ENCODE measurements around the gene HTRA3.

HTRA3 gene

DNA sequence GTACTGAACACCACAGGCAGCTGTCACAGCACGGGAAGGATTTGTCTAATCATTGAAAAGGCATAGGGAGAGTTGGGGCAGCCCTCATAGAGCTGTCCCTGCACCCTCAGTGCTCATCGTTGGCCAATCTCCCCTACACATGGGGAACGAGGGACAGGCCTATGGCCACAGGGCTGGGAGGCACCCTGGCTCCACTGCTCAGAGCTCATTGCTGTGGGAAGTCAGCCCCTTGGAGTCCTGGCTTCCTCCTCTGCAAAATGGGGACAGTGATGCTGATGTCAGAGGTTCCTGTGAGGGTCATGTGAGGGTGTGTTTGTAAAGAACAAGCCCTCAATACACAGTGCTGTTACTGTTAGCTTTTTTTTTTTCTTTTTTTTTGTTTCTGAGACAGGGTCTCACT is 19.3 kb upstream of the HTRA3 start:
- DNase-seq = no peak

DNA sequence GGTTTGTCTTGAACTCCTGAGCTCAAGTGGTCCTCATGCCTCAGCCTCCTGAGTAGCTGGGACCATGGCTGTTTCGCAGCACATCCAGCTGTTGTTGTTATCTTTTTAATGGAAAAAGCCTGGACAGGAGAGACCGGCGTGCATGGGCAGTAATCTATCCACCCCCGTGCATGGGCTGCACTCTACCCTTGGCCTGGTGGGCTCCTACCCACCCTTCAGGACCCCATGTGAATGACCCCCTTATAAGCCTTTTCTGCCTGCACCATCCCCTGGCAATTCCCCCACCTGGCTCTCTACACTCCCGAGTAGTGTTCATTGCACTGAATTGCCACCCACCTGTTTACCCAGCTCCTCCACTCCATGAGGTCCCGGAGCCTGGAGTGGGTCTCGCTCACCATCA is 18.9 kb upstream of the HTRA3 start:
- DNase-seq = no peak

DNA sequence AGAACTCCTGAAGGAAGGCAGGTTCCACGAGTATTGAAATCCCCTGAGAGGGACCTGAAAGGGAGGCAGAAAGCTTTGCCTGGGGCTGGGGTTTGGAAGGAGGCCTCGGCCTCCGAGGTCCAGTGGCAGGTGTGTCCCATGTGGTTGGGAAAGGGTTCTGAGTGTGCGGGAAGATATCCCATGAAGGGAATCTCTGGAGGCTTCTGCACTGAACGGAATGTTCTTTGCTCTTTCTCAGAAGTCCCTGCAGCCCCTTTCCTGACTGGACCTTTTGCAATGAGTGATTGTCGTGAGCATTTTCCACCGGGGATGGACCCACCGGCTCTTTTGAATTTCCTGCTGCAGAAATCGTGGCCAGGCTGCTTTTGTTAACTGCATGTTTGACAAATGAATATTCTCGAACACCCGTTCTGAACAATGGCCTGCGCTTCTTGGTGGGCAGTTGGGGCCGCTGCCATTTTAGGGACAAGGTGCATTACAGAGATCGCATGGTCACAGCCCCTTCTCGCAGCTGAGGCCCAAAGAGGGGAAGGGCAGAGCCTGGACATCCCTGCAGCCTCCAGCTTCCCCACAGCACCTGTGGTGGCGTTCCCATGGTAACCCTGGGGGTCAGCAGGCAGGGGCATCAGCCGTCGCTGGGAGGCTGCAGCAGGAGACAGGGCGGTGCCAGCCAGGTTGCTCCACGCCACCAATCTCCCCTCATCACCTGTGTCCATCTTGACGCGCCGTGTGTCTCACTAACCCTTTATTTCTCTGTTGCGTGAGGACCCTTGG is 18.3 kb upstream of the HTRA3 start:
- no peak for DNase-seq

DNA sequence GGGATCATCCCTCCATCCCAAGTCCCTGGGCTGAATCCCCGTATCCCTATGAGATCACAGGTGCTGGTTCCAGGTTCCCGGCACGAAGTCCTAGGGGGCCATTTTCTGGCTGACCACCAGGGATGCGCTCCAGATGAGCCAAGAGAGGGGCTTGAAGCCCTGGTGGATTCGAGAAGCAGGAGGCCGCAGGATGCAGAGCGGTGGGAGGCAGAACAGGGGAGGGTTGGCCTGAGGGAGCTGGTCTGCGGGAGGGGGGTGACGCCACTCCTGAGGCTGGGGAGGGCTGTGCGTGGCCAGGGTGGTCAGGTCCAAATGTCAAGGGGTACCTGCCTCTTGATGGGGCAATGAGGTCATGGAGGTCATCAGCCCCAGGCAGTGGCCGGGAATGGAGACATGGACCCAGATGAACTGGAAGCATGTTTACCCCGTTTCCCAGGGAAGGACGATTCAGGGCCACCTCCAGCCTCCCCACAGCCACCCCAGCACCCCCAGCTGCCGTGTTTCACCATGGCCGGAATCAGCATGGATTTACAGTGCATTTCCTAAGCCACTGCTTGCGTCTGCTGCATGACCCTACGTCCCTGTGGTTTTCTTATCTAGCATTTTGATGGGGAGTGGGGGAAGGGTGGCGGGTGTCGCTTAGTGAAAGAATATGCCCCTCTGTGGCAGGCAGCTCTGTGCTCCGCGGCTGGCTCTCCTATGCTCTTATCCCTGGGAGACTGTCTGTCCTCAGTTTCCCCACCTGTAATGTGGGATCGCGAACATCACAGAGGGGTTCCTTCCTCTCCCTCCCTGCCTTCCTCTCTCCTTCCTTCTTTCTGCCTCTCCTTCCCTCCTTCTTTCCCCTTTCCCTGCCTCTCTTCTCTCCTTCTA is 17.0 kb upstream of the HTRA3 start:
- DNase-seq = no peak

DNA sequence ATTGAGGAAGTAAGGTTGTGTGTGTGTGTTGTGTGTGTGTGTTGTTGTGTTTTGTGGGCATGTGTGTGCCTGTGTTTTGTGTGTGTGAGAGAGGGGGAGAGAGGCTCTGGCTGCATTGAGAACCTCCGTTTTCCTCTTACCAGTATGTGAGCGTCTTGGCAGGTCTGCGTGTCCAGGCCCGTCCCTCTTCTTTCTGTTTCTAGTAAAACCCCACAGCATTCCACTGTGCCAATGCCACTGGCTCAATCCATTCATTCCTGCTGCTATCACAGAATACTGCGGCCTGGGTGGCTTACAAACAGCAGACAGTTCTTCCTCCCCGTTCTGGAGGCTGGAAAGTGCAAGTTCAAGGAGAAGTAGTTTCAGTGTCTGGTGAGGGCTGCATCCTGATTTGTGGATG is 15.5 kb upstream of the HTRA3 start:
- no peak for DNase-seq

DNA sequence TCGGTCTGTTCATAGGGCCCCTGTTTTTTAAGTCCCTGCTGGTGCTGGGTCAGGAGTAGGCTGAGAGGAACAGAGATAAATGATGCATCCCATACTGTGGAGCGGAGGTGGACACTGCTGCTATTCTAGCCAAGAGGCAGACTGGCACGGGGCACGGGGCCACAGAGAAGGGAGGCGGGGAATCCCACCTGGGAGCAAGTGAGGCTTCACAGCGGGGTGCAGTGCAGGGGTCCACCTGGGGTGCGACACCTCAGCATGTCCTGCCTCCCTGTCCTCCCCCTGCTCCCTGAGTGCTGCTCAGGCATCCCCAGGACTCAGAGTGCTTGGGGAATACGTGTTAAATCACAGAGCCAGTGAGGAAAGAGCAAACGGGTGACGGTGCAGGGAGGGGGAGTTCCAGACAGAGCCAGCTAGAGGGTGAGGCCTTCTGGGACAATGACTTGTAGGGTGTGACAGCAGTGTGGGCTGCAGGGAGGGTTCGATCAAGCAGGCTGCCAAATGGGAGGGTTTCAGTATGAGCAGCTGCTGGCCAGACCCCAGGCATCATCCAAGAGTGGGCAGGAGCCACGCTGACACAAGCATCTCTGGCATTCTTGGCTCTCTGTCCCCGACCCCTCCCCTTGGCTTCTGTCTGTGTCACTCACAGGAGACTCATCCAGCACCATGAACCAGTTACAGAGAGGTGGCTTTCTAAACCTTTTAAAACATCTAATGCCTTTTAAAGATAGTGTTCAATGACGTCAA is 13.7 kb upstream of the HTRA3 start:
- DNase-seq = no peak

DNA sequence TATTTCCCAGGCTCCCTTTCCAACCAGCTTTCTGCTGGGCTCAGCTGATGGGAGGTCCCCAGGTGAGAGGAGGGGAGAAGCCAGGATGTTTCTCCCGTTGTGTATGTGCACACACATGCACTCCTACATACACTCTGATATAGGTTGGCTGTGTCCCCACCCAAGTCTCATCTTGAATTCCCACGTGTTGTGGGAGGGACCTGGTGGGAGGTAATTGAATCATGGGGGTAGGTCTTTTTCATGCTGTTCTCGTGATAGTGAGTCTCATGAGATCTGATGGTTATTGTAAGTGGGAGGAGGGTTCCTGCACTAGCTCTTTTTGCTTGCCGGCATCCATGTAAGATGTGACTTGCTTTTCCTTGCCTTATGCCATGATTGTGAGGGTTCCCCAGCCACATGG is 11.7 kb upstream of the HTRA3 start:
- DNase-seq = no peak

DNA sequence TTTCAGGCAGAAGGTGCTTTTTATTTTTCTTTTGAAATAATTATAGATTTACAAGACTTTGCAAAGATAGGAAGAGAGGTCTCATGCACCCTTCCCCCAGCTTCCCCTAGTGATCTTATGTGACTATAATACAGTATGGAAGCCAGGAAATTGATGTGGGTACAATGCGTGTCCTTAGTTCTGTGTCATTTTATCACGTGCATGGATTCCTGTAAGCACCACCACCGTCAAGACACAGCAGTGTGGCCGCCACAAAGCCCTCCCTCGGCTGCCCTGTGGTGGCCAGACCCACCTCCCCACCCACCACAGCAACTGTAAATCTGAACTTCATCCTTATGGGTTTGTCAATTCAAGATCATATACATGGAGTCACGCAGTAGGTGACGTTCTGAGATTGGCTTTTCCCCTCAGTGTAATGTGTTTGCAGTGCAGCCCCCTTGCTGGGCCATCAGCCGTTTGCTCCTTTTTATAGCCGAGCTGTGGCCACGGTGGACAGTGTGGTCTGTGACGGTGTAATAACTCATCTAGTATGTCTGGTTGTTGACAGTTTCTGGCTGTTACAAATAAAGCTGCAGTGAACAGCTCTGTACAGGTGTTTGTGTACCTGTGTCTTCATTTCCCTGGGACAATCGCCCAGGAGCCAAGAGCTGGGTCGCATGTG is 10.9 kb upstream of the HTRA3 start:
- no peak for DNase-seq

DNA sequence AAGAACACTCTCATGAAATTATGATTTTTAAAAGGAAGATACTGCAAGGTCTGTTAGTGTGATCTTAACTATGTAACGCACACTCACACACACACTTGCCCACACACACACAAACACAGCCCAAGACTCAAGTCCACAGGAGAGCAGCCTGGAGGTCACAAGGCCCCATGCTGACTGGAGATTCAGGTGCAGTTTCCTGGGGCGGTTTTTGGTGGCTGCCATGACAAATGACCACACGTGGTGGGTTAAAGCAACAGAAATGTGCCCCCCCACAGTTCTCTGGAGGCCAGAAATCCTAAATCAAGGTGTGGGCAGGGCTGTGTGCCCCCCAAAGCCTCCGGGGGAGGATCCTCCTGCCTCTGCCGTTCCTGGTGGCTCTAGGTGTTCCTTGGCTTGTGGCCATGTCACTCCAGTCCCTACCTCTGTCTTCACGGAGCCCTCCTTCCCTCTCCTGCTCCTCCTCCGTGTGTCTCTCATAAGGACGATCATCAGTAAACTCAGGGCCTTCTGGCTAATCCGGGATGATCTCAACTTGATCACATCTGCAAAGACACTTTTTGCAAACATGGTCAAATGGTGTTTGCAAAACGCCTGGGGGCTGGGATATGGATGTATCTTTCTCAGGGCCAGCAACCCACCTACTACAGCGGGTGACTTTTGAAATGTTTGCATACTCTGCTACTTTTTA is 9.7 kb upstream of the HTRA3 start:
- DNase-seq = no peak

DNA sequence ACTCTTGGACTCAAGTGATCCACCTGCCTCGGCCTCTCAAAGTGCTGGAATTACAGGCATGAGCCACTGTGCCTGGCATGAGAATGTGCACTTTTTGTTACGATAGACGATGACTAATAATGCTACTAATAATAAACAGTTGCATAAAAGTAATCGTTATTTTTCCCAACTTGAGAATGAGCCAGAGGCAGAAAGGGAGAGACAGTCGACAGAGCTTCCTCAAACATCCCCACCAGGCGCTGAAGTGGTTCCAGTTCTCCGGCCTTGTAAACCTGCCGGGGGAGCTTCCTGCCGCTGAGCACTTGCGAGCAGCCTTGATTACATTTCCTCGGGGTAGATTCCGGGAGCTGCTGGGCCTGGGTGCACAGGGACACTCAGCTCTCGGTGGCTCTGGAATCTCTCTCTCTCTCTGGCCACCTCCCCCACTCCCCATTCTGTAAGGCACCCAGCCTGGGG is 8.9 kb upstream of the HTRA3 start:
- DNase-seq = no peak

DNA sequence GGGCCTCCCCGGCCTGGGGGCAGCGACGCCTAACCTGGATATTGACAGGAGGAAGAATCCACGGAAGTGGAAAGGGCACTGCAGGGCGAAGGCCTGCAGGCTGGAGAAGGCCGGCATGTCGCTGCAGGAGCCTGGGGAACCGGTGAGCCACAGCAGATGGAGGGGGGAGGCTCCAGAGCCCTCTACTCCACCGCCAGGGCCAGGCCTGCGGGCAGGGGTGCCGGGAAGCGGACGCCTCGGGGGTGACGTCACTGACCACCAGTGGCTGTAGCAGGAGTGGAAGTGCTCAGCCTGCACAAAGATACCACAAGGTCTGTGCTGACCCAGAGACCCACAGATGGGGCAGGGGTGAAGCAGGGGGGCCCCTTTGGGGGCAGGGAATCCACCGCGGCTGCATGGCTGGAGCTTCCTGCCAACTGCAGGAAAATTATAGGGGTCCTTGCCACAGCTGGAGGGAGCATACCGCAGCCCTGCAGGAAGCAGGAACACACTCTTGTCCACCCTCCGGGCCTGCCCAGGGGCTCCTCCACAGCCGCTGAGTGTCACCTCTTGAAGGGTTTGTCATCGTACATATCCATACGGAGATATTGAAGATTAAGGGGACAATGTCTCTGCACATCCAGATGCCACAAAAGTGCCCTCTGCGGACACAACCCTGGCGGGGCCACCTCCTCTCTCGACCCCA is 7.6 kb upstream of the HTRA3 start:
- no peak for DNase-seq

DNA sequence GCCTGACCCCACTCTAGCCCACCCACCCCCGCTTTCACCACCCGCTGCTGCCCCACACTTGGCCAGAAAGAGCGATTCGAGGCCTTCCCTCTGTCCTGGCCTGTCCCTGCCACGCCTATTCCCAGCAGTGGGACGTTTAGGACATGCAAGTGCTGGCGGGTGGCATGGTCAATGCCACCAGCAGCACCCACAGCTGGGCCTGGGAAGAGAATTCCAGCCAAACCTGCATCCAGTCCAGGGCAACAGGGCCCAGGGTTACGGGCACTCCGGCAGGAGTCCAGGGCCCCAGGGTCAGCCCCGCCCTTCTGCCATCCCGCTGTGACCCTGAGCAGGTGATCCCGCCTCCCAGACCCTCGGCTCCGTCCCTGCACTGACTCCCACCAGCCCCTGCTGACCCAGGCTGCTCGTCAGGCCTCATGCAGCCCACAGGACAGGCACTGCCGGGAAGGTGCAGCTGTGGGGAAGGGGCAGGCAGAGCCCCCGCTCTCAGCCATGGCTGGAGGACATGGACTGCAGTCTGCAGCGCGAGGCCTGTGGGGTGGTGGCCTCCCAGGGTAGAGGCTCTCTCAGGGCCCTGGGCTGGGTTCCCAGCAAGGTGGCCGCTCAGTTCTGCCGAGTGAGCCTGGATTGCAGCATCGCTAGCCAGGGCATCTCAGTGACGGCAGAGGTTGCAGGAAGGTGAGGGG is 6.8 kb upstream of the HTRA3 start:
- DNase-seq = no peak

DNA sequence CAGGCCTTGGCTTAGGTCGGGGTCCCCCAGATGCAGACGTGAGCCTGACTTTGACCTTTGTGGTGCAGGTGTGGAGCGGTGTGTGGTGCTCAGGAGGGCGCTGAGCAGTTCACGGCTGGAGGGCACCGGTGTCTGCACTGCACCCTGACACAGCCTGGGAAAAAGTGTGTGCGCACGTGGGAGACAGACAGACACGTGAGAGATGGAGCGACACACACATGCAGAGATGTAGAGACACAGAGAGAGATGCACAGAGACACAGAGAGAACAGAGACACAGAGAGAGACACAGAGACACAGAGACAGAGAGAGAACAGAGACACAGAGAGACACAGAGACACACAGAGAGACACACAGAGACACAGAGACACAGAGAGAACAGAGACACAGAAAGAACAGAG is 6.2 kb upstream of the HTRA3 start:
- no peak for DNase-seq

DNA sequence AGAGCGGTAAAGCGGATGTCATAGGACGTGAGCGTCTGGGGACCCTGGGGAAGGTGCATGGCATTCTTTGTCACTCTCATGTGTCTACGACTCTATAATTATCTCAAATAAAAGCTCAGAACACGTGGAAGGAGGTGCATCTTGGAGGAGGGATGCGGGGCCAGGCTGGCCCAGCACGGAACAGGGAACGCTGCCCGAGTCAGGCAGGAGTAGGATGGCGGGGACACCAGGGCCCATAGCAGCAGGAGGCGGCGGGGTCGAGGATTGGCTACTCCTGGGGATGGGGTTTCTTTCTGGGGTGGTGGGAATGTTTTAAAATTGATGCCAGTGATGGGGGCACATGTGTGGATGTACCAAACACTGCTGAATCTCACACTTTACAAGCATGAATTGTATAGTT is 5.4 kb upstream of the HTRA3 start:
- DNase-seq = no peak

DNA sequence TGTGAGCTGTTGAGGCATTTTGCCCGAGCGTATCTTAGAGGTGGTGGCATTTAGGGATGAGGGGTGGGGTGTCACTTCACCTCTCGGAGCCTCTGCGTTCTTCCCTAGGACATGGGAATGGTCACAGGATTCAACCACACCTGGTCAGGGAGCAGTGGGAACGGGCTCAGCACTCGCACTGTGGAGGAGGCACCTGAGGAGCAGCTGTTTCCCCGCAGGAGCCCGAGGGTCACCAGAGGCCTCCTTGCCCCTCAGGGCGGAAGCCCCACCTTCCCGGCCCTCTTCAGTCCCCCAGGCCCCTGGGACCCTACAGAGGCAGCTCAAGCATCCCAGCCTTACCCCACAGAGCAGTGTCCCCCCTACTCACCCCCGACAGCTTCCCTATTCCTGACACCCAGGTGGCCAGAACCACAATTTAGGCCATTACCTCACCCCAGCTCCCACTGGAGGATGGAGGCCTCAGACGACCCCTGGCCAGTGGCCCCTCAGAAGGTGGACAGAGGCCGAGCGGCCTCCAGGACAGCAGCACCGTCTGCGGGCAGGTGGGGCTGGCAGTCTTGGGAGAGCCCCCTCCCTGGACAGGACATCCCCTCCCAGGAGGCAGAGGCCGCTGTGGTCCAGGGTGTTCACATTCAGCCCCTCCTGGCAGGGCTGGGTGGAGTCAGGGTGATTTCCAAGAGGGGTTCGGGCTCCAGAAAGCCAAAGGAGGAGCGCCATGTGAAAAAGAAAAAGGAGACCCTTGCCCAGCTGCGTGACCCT is 4.2 kb upstream of the HTRA3 start:
- DNase-seq = no peak

DNA sequence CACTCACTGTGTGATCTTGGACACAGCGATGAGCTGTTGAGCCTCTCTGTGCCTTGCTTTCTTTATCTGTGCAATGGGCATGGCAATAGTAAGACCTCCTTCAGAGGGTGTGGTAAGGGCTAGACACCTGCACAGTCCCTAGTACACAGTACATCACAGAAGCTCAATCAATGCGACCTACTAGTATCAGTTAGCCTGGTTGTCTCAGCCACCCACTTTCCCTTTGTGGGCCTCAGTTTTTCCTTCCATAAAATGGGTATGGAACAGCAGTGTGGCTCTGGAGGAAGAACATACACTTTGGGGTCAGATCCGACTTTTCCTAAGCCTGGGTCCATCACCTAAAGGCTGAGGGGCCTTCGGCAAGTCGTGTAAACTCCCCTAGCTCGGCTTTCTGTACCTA is 3.5 kb upstream of the HTRA3 start:
- DNase-seq = no peak

DNA sequence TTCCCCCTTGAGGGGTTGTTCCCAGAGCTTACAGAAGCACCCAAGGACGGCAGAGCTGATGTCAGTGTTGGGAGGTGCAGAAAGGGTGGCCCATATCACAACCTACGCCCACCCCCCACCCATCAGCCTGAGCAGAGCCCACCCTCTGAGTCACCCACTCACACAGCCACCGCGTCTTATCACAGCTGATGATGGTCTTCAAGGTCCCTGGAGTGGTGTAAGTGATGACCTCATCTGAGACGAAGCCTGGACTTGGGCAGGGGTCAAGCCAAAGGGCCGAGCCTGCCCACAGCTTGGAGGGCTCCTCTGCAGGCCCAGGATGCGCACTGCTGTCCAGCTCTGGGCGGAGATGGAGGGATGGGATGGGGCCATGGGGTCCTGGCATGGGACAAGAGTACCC is 3.0 kb upstream of the HTRA3 start:
- no peak for DNase-seq

DNA sequence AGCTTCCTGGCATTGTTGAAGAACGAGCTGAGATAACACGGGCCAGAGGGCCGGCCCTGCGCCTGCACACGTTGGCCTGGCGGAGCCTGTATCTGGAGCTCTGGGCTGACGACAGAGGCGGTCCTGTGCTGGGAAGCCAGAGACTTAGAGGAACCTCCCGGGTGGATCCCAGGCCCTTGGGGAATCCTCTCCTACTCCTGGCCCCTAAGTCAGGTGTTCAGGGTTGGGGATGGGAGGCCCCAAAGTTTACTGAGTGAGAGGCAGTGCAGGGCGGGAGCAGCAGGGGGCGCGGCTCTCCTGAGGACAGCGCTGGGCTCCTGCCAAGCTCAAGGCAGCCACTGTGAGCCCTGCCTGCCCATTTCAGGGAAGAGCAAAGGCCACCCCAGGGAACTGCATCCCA is 2.5 kb upstream of the HTRA3 start:
- peak; percentile 53 for DNase-seq

DNA sequence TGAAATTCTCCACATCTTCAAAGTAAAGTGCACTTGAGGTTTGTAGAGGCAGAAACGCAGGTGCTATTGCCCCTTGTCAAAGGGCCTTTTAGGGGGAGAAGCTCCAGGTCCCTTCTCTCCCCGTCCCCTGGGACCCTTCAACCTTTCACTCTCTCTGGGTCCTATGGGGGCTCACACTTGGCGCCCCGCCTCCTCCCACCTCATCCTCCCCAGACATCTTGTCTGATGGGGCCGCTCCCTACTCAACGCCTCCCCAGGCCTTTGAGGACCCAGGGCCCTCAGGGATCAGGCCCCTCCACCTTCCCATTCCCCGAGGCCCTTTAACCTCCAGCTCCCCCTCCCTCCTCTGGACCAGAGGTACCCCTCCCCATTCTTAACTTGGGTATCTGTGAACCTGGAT is 1.3 kb upstream of the HTRA3 start:
- no peak for DNase-seq

DNA sequence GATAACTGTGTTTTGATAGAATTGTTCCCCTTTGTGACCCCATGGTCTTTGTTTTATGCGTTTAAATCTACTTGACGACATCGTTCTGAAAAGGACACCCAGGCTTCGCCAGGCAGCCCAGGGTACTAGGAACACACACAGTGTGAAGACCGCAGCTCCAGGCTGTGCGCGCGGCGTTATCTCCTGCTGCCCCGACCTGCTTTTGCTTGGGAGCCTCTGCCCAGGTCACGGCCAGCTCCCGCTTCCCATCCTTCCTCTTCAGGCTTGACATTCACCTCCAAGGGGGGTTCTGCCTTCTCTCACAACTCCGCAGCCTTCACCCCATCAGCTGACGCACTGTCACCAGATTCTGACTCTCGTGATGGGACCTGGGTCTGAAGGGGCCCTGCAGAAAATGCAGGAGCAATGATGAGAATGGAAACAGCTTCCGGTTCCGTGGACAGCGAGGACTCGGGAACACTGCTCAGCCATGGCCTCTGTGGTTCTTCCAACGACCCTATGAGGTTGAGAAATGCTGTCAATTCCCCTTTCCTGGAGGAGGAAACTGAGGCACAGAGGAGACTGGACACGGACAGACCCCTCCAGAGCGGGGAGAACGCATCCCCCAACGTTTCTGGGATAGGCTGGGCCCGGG is 536 bp upstream of the HTRA3 start:
- DNase-seq = no peak
